Measurements from ENCODE around the gene CELSR1.

CELSR1 gene

DNA sequence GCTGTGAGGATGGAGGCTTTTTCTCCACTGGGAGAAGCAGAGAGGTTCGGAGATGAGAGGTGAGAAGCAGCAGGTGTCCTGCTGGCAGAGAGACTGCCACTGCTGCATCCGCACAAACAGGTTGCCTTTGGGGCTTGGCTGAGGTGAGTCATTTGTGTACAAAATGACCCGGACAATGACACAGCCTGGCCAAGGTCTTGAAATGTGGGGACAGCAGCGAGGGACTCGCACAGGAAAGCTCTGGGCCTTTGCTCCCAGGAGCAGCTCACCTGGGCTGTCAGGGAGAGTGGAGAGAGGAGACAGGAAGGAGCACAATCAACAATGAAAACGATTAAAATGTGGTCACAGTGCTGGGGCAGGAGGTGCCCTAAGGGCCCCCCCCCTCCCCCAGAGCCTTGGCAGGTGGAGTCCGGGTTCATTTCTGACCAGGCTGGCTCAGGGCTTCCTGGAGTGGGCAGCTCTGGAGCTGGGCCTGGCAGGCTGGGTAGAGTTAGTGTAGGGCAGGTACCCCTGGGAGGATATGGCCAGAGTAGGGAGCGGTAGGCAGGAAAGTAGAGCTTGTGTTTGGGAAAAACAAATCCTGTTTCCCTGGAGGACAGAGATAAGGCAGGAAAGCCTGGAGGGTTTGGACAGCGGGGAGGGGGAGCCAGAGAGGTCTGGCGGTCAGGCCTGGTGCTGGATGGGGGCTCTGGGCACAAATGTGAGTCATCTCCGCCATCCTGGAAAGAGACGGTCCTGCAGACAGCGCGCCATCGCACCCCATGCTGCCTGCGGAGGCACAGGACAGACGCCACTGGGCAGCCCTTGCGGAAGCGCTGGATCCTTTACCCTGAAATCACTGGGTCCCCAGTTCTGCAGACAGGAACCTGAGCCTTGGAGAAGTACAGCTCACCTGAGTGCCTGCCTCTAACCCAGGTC, 37.8 kb upstream of the CELSR1 start:
- TF ChIP-seq CTCF (IDR thresholded peaks at IDR 0.05; ENCODE audit: borderline replicate concordance, control extremely low read depth, extremely low read depth, insufficient read depth, missing control alignments) = no peak
- in situ Hi-C loops (cut with MboI; ENCODE audit: low sequenced_read_pairs, unreplicated experiment) = no loop called here
- no peak for DNase-seq (ENCODE audit: low spot score)

DNA sequence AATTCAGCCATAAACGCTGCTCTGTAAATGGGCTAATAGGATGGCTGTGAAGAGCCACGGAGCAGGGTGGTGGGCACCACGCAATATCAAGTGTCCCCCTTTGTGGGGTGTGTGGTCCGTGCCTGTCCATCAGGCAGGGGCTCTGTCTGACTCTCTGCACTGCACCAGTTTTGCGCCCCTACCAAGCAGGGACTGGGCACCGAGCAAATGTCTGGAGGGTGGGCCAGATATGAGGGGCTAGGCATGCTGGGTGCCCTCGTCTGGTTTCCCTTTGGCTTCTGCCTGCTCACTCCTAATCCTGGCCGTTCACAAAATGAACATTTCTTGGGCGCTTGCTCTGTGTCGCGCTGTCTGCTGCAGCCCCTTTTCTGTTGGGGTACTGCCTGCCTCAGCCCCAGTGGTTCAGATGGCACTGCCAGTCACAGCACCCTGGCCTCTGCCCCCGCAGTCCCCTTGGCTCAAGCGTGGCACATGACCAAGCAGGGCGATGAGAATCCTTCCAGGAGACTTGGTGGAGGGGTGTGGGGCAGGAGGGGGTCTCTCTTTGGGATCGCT, 37.1 kb upstream of the CELSR1 start:
- no peak for TF ChIP-seq CTCF (IDR thresholded peaks at IDR 0.05; ENCODE audit: borderline replicate concordance, control extremely low read depth, extremely low read depth, insufficient read depth, missing control alignments)
- no peak for DNase-seq (ENCODE audit: low spot score)
- in situ Hi-C loops (cut with MboI; ENCODE audit: low sequenced_read_pairs, unreplicated experiment) = no loop called here

GRCh38 chr22:46573781-46574437, 36.5 kb upstream of the CELSR1 start:
- no peak for TF ChIP-seq CTCF (IDR thresholded peaks at IDR 0.05; ENCODE audit: borderline replicate concordance, control extremely low read depth, extremely low read depth, insufficient read depth, missing control alignments)
- DNase-seq (ENCODE audit: low spot score) = no peak
- in situ Hi-C loops (cut with MboI; ENCODE audit: low sequenced_read_pairs, unreplicated experiment) = no loop called here

DNA sequence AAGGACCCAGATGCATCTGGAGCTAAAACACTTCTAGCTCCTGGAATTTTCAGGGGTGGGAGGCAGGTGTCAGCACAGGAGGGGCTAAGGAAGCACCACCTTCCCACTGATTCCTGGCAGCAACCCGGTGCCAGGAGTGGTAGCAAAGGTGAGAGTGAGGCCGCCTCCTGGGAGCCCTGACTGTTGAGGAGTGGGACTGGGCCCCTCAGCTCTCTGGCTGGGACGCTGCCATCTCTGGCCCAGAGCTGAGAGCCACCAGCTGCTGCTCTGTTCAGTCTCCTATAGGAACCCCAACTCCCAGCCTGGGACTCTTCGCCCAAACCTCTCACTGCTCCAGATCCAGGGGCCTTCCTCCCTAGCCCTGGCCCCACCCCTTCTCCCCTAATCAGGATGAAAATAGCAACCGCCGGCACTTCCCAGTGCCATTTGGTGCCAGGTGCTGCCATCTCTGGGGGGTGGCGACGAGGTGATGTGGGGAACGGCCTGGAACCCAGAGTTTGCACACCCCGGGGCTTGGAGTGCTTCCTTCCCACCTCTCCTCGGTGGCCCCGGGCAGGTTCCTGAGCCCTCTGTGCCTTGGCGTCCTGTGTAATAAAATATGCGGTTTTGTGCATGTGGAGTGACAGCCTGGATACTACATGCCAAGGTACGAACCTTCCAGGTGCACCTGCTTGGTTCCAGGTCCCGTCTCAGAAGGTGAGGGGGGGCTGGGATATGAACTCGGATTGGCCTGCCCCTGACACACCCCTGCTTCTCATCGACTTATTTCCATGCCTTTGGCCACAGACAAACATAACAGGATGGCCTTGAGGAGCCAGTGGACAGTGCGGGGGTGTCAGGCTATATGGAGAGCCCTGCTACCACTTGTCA, 35.7 kb upstream of the CELSR1 start:
- DNase-seq (ENCODE audit: low spot score) = no peak
- in situ Hi-C loops (cut with MboI; ENCODE audit: low sequenced_read_pairs, unreplicated experiment) = no loop called here
- TF ChIP-seq CTCF (IDR thresholded peaks at IDR 0.05; ENCODE audit: borderline replicate concordance, control extremely low read depth, extremely low read depth, insufficient read depth, missing control alignments) = no peak

DNA sequence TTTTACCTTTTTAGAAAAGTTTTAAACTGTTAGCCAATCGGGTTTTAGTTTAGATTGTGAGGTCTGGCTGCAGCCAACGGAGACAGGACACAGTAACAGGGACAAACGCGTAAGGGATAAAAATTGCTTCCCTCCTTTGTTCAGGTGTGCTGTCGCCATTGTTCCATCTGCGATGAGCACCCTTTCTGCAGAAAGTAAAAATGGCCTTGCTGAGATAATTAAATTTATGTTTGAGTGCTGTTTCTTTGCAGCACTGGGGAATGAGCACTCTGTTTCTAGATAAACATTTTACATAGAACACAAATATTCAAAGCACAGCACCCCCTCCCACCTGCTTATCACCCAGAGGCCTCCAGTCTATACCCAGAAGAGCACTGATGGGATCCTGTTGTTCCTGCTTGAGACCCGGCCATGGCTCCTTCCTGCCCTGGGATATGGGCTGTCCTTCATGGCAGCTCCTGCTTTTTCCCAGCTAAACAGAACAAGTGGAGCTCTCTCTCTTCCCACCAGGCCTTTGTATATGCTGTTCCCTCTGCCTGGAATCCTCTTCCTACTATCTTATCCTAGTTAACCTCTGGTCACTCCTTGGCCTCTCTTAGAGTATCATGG, 34.3 kb upstream of the CELSR1 start:
- no peak for DNase-seq (ENCODE audit: low spot score)
- in situ Hi-C loops (cut with MboI; ENCODE audit: low sequenced_read_pairs, unreplicated experiment) = no loop called here
- TF ChIP-seq CTCF (IDR thresholded peaks at IDR 0.05; ENCODE audit: borderline replicate concordance, control extremely low read depth, extremely low read depth, insufficient read depth, missing control alignments) = no peak
